NCI-H1105 (cell line): ENCODE results near the gene PDLIM4.

Experiments
- DNase-seq: peaks from one replicate; lab custom pipeline; 2025; lab: John Stamatoyannopoulos, UW

PDLIM4 gene

GRCh38 chr5:132267166-132267739, 9.8 kb downstream of the PDLIM4 start:
- DNase-seq = no peak

- DNase-seq = no peak
Observed at GRCh38 chr5:132267931-132268768, 10.7 kb downstream of the PDLIM4 start.

- DNase-seq = no peak
Observed at GRCh38 chr5:132268769-132269551, 11.5 kb downstream of the PDLIM4 start.

GRCh38 chr5:132269635-132270334, 12.3 kb downstream of the PDLIM4 start:
- DNase-seq = no peak

GRCh38 chr5:132270335-132270665, 12.8 kb downstream of the PDLIM4 start:
- no peak for DNase-seq

GRCh38 chr5:132270706-132271105, 13.2 kb downstream of the PDLIM4 start:
- no peak for DNase-seq

GRCh38 chr5:132271251-132272246, 14.1 kb downstream of the PDLIM4 start:
- DNase-seq = no peak

- peak; percentile 11 for DNase-seq
Observed at GRCh38 chr5:132272311-132273210, 15.1 kb downstream of the PDLIM4 start.

GRCh38 chr5:132273631-132274030, 16.1 kb downstream of the PDLIM4 start:
- no peak for DNase-seq

GRCh38 chr5:132274050-132274792, 16.7 kb downstream of the PDLIM4 start:
- DNase-seq = no peak

- no peak for DNase-seq
Observed at GRCh38 chr5:132275367-132276220, 18.1 kb downstream of the PDLIM4 start.

- no peak for DNase-seq
Observed at GRCh38 chr5:132277256-132277655, 19.8 kb downstream of the PDLIM4 start.

GRCh38 chr5:132277971-132278853, 20.7 kb downstream of the PDLIM4 start:
- no peak for DNase-seq

- no peak for DNase-seq
Observed at GRCh38 chr5:132279801-132280200, 22.3 kb downstream of the PDLIM4 start.

- DNase-seq = no peak
Observed at GRCh38 chr5:132280371-132281240, 23.1 kb downstream of the PDLIM4 start.

GRCh38 chr5:132281856-132282614, 24.5 kb downstream of the PDLIM4 start:
- no peak for DNase-seq
